Activated T-cell treated with anti-CD3 and anti-CD28 coated beads for 4 hours (primary cell): ENCODE measurements around the gene CD63.
A peak's percentile ranks its signal among the peaks of the same experiment; 100 is the strongest.
"Not testable (repeated sequence)": the region's sequence is repeated elsewhere in the genome, so short reads cannot be mapped to it uniquely, and the experiment has no call there.

ENCODE experiments used
- DNase-seq: peaks from one replicate; pipeline ENCODE4 v3.0.0-alpha.2; 2020

CD63 gene, protein sequence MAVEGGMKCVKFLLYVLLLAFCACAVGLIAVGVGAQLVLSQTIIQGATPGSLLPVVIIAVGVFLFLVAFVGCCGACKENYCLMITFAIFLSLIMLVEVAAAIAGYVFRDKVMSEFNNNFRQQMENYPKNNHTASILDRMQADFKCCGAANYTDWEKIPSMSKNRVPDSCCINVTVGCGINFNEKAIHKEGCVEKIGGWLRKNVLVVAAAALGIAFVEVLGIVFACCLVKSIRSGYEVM

DNA sequence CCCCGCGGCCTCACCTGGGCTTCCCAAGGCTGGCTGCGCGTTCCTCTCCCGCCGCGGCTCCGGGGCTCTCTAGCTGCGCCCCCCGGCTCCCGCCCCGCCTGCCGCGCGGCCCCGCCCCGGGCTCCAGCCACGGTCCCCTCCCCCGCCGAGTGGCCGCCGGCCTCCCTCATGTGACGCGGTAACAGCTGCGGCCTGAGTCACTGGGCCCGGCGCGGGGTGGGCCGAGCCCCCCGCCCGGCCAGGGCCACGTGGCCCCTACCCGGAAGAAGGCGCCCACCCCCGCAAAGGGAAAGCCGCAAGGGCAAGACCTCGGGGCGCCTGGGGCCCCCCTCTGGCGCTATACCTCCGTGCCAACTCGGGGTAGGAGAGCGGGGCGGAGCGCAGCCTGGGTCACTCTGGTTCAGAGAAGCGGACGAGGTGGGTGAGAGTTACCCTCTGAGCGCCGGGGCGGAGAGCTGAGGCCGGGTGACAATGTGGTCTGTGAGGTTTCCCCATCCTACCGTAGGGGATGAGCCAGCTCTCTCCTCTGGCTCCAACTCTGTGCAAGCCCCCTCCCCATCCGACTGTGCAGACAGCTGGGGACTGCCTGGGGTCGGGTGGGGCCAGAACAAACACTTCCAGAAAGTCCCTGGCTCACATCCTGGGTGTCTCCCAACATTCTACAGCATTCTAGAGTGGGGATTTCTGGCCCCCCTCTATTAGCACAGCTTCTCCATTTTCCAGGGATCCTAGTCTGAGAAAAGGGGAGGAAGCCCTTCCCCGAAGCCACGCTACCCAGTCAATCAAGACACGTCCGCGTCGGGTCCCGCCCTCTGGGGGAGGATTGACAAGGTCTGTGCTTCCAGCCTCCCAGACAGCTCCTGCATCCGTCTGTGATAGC is at the start of gene CD63:
Gene CD63, minus strand, starts transcription at position 71 of the 880 bp plus-strand sequence. CDS start 668 bp downstream, outside the sequence.
- DNase-seq, result peak; percentile 63

DNA sequence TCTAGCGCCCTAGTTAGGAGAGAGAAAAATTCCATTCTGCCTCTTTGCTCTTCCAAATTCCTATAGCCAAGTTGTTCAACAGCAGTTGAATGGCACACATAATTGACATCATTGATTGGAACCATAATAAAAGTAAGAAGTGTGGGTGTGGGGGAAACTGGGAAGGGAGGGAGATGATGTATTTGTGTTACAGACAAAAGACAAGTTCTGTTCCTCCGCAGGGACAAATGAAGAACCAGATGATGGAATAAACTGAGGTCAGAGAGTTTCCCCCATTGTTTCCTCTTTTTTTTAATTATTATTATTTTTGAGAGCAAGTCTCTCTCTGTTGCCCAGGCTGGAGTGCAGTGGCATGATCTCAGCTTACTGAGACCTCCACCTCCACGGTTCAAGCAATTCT is 49.0 kb upstream of the CD63 start:
- DNase-seq, result no peak

DNA sequence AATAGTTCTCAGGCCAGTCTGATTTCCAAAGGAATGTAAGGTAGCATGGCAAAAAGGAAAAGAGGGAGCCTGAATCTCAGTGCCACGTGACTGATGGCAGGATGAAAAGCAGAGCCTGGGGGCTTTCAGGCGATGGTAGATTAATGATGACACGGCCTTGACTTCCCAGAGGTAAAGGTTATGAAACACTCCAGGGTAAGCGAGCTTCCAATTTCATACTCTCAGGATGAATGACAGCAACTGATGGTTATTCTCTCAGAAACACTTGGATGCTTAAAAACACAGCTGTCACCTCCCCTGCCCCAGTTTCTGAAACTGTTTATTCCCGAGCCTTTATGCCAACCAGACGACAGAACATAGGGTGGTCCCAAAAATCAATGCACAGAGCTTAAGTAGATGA is 42.9 kb upstream of the CD63 start:
- no peak for DNase-seq

DNA sequence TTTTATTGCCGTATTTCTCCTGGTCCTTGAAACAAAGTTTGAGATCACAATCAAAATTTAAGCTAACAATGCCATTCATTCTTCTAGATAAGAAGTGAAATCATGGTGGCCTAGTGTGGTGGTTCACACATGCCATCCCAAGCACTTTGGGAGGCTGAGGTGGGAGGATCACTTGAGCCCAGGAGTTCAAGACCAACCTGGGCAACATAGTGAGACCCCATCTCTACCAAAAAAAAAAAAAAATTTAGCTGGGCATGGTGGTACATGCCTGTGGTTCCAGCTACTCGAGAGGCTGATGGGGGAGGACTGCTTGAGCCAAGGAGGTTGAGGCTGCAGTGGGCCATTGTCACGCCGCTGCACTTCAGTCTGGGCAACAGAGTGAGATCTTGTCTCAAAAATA is 38.3 kb upstream of the CD63 start:
- DNase-seq, result no peak

DNA sequence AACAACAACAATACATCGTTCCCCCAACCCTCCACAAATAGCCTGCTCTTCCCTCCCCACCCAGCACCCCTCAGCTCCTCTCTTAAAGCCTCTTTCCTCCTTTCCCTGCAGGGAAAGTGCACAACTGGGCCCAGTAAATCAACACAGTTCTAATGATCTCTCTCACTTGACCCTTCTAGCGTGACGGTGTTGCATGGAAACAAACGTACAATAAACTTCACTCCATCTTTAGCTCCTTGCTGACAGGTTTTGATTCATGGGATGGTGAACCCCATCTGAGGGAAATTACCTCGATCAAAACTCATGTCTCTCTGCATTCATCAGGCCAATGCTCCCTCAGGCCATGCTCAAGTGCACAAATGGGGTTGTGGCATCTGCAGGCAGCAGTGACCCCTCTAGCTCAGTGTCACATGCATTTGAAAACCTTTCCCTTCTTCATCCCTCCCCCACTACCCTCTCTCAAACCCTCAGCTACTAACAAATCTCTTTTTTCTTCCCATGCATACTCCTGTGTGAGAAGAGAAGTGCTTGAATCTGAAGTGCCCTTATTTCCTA is 37.0 kb upstream of the CD63 start:
- DNase-seq, result no peak

DNA sequence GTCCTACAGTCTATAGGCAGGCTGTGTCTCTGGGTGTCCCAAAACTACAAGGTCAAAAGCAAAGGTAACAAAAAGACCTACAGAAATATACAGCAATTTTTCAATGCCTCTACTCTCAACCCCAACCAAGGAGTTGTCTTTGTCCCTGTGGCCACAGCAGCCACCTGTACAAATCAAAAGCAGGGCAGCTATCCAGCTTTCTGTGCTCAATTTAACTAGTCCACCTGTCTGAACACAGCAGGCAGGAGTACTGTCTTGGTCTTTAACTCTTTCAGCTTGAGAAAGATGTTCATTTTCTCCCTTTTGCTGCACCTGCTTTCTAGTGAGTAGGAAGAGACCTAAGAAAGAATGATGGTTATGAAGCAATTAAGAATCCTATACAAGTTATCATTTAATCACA is 33.8 kb upstream of the CD63 start:
- DNase-seq, result no peak

DNA sequence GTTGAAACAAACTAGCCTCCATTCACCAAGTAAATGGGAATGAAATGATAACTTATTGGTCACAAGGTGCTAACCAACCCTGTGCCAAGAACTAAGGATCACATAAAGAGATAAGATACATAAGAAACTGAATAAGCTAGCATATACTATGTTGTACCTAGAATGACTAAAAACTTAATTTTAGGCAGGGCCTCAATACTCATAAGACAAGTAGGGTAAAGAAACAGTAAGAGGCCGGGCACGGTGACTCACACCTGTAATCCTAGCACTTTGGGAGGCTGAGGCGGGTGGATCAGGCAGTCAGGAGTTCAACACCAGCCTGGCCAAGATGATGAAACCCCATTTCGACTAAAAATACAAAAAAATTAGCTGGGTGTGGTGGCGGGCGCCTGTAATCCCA is 31.9 kb upstream of the CD63 start:
- DNase-seq, result no peak

DNA sequence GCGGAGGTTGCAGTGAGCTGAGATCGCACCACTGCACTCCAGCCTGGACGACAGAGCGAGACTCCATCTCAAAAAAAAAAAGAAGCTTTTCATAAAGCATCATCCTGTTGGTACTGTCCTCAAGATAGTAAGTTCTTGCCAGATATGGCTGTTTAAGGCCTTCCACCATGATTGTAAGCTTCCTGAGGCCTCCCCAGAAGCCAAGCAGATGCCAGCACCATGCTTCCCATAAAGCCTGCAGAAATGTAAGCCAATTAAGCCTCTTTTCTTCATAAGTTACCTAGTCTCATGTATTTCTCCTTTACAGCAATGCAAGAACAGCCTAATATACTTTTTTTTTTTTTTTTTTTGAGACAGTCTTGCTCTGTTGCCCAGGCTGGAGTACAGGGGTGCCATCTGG is 29.8 kb upstream of the CD63 start:
- DNase-seq, result not testable (repeated sequence)

DNA sequence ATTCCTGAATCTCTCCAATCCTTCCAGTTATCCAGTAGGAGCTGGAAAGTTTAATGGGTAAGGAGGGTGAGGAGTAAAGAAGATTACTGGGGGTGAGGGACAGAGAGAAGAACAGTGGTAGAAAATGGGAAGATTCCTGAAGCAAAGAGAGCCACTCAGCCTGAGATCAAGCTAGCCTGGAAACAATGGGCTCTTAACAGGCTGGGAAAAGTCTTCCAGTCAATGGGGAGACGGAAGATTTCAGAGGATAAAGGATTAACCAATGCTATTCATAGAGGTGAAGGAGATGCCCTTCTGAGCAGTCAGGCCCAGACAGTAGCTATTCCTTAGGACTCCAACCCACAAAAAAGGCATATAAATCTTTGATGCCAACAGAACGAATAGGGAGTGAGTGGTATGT is 28.9 kb upstream of the CD63 start:
- no peak for DNase-seq

DNA sequence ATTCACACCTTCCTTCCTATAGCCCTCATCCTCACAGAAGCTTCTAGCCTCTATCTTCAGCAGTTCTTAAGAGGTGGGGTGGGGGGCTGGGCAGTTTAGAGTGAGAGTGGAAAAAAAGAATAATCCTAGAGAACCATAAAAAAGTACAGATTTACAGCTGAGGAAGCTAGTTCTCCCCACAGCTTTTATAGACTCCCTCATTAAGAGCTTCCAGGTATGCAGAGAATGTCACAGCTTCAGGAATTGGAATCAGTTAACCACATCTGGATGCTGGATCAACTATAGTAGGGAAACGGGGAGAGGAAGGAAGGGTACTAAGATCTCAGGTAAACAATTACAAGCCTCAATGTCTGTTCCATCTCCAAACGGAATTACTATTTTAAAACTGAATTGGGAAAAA is 26.4 kb upstream of the CD63 start:
- DNase-seq, result no peak

DNA sequence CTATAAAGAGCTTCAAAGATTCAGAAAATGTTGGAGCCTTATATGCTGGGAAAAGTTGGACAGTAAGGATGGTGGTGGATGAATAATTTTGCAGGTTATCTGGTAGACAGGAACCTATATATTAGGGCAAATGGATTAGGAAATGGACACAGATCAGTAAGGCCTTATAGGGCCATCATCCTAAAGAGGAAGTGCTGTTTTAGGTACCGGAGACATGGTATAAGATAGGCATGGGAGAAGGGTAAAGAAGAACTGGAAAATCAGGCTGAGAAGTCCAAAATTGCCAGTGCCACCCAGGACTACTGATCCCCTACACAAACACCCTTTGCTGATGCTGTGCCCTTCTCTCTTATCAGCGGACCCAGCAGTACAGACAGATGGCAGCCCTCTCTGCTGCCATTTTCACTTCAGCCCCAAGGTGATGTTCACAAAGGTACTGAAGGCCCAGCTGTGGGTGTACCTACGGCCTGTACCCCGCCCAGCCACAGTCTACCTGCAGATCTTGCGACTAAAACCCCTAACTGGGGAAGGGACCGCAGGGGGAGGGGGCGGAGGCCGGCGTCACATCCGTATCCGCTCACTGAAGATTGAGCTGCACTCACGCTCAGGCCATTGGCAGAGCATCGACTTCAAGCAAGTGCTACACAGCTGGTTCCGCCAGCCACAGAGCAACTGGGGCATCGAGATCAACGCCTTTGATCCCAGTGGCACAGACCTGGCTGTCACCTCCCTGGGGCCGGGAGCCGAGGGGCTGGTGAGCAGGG is 19.6 kb upstream of the CD63 start:
- DNase-seq, result no peak

DNA sequence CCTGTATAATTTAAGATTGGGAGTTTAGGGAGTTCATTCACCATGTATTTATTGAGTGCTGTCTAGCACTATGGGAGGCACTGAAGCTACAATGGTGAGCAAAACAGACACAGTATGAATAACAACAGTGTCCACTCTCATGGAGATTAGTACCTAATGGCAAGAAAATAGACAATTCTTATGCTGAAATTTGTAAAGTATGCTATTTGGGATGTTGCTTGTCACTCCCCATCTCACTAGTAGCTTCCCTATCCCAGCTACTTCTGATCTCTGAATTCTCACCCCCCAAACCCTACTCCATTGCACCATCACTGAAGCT is 18.1 kb upstream of the CD63 start:
- DNase-seq, result no peak

DNA sequence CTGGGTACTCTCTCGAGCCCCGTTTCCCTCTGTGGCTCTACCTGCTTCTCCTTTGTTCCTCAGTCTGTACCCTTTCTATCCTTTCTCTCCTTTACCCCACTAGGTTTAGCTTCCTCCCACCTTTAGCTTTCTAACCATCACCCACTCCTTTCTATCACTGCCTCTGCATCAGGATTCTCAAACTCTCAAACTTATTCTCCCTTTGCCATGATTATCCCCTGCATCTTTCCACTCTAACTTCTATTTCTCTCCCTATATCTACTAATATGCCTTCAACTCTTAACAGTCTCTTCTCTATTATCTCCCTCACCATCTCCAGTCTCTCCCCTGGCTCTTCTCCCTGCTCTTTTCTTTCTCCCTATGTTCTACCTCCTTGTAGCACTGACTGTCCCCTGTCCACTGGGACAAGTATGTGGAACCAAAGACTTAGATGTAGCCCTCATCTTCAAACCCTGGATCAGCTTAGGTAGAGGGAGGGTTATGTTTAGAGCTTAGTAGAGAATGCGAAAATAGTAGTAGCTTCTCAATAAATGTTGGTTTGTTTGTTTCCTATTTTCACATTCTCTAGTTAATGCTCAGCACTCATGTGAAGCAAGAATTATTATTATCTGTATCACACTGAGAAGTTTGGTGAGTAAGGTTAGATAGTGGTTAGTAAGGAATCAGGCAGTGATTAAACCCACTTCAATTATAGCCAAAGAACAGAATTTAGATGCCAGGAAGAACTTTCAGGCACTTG is 17.5 kb upstream of the CD63 start:
- DNase-seq, result no peak

DNA sequence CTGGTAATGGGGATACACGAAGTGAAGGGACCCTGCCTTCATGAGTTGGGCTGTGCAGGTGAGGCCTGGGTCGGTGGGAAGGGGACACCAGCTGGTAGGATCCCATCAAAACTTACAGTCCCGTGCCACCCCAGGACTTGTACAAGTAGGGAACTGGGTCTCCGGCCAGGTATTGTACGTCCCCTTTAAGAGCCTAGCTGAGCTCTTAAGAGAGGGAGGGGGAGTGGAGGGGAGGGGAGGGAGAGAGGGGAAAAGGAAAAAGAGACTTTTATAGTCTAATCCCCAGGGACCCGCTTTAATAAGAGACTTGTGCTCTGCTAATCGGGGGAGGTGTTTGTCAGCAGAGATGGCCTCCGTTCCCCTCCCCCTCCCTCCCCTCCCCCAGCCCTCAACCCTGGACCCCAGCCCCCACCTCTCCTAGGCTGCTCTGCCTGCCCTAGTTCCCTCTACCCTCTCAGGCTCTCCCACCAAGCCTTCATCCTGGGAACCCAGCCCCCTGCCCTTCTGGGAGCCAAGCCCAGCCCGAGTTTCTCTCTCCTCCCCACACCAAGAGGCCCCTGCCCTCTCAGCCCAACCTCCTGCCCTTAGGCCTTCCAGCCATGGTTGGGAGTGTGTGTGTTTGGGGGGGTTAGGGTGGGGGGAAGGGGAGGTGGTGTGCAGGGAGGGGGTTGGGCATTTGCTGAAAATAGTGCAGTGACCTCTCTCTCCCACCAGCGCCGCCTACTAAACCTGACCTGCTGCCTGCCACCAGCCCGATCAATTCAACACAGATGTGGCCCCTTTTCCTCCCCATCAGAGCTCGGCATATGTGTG is 16.8 kb upstream of the CD63 start:
- DNase-seq, result no peak

DNA sequence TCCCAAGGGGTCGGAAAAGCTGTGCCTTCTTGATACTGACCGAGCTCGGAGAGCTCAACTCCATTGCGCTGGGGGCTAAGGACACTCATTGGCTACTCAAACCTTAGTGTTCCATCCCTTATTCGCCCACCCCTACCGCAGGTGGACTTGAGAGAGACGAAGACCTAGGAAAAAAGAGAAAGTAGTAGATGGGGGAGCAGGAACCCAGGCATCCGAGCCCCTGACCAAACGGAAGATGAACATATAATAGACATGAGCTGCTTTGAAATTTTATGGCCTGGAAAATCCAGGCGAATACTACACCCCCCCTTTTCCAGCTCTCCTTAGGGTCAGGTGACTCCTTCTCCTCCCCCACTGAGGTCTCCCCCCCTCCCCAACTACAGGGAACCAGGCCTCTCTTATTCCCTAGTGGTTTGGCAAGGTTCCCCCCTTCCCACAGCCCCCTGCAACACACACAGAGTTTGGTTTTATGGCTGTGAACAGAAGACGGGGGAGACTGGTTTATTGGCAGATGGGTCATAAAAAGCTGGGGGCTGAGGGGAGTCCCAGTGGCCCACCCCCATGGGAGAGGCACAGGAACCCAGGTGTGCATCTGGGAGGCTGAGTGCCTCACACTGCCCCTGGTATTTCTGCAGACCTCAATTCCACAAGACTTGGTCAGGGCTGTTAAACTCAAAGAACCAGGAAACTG is 15.7 kb upstream of the CD63 start:
- no peak for DNase-seq

DNA sequence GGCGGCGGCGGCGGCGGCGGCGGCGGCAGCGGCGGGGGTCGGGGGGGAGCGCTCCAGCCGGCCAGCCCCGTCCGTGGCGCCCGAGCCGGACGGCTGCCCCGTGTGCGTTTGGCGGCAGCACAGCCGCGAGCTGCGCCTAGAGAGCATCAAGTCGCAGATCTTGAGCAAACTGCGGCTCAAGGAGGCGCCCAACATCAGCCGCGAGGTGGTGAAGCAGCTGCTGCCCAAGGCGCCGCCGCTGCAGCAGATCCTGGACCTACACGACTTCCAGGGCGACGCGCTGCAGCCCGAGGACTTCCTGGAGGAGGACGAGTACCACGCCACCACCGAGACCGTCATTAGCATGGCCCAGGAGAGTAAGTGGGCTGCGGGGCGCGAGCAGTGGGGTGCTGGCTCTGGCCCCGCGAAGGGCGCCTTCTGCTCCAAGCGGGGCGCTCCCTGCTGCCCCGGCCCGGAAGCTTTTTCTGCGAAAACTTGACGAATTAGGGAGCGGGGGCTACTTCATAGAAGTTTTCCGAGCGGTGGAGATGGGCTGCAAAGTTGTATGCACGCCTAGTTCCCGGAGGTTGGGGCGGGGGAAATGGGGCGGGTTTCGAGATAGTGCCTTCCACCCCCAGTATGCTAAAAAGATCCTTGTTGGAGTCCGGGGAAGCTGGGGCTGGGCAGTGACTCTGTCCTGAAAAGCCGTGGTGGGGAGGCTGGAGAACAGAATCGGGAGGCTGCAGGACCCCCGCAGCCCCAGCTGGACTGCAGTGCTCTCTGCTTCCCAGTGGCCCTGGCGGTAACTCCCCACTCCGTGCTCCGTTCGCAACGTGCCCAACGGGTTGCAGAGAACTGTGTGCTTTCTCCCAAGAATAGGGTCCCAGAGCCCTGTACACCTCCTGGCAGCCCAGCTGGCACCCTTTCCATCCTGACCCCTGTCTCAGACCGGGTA is 14.9 kb upstream of the CD63 start:
- DNase-seq, result no peak

DNA sequence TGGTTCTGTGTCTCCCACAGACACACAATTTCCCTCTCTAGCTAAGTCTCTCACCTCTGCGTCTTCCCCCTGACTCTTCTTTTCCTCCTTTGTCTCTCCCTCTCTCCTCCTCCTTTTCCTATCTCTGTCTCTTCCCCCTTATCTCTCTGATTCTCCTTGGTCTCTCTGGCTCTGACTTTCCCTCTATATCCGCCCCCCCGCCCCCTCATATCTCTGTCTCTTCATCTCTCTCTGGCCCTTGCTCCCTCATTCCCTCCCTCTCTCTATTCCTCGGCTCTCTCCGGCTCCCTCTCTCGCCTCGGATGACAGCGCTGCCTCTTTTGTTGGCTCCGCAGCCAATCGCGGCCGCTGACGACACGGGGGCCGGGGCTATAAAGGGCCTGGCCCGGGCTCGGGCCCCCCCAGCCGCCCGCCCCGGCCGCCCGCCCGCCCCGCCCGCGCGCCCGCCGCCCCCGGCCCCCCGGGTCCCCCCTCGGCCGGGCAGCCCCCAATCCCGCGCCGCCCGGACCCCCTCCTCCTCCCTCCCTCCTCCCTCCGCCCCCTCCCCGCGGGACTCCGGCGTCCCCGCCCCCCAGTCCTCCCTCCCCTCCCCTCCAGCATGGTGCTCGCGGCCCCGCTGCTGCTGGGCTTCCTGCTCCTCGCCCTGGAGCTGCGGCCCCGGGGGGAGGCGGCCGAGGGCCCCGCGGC is 14.1 kb upstream of the CD63 start, which contains the start of gene GDF11:
Gene GDF11, plus strand, starts transcription at position 404 of the 687 bp plus-strand sequence. Its CDS starts 195 bp downstream, at position 599.
- no peak for DNase-seq

DNA sequence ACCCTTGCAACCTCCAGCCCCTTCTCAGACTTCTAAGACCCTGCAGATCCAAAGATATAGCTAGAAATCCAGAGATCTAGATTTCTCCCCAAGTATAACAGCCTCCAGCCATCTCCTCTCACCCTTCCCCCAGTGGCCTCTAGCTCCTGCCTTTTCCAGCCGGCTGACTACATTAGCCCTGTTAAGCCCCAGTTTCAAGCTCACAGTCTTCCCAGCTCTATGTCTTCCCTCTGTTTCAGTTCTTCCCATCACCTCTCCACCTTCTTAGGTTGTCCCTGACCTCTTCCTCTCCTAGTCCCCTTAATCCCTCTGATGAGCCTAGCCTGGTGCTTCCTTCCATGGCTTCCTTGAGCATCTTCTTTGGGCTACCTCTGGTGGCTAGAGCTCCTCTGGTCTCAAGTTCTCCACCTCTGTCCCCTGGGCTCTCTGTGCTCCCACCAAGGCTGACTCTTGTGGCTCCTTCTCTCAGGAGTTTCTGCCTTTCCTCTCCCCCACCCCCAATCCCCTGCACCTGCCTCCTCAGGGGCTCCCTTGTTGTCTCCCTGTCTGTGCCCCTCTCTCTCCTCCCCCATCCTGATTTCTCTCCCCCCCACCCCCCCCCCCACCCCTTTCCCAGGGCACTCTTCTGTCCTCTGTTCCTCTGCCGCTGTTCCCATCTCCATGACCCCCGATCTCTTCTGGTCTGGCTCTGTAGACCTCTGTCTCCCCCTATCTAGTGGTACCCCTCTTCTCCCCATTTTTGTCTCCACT is 13.3 kb upstream of the CD63 start:
- DNase-seq, result no peak

DNA sequence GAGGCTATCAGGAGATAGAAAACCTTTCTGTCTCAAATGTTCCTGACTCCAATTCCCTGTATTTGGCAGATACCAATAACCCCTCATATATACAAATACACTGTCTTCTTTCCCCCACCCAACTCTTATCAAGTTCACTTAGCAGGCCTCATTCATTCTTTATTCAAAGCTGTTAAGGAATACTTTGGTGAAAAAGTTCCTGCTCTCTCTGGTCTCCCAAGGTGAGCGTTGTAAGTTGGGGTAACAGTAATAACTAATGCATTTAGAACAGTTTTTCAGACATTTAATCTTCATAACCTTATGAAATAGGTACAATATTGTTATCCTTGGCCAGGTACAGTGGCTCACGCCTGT is 10.2 kb upstream of the CD63 start:
- DNase-seq, result no peak
